Ovary (tissue), 3 donors: ENCODE data around the gene MX1.

Experiments
- POLR2A ChIP-seq: fragments of 450-650 bp; IDR thresholded peaks from one replicate; pipeline ENCODE4 v1.6.1; 2017; ENCODE audit warnings: antibody characterized with exemption, mild to moderate bottlenecking, moderate library complexity
- TF ChIP-seq, protein P1 (sequence below), 3 donors: fragments of 450-650 bp in 2 of 3; fragments of 200-600 bp in 1 of 3; IDR thresholded peaks; one replicate each; pipeline versions ENCODE4 v1.5.1 to v1.8.0; 2016 to 2022; ENCODE audit warnings: antibody characterized with exemption in 3 of 3, mild to moderate bottlenecking in 1 of 3
- donor health status: DM: no; HTN: no; CAD: no.

DNA sequence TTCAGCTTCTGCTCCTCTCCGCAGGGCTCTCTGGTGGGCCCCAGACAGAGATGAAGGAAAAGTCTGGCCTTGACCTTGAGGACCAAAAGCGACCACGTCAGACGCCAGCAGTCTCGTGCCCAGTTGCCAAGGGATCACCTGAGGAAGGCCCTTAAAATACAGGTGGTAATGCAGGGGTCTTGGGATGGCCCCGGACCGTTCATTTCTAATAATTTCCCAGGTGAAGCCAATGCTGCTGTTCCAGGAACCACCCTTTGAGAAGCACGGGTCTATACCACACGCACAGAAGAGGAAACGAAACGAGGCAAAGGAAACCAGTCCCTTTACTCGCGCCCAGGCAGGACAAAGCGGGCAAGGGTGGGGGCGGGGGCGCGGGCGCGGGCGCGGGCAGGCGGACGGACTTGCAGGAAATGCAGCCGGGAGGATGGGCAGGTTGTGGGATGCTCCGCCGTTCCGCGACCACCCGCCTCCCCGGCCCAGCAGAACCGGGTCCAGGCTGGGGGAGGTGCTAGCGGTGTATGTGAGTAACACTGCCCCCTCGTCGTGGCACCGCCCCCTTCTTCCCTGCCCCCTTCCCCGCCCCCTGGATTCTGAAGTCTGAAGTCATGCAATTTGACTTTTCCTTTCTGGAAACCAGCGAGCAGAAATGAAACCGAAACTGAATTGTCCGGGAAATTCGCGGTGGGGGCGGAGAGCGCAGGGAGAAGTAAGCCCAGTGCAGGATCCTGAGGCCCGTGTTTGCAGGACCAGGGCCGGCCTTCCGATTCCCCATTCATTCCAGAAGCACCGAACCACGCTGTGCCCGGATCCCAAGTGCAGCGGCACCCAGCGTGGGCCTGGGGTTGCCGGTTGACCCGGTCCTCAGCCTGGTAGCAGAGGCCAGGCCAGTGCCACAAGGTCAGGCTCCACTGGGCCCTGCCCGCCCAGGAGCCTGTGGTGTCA lies 5.8 kb upstream of the MX1 start:
- TF ChIP-seq, protein P1, sequence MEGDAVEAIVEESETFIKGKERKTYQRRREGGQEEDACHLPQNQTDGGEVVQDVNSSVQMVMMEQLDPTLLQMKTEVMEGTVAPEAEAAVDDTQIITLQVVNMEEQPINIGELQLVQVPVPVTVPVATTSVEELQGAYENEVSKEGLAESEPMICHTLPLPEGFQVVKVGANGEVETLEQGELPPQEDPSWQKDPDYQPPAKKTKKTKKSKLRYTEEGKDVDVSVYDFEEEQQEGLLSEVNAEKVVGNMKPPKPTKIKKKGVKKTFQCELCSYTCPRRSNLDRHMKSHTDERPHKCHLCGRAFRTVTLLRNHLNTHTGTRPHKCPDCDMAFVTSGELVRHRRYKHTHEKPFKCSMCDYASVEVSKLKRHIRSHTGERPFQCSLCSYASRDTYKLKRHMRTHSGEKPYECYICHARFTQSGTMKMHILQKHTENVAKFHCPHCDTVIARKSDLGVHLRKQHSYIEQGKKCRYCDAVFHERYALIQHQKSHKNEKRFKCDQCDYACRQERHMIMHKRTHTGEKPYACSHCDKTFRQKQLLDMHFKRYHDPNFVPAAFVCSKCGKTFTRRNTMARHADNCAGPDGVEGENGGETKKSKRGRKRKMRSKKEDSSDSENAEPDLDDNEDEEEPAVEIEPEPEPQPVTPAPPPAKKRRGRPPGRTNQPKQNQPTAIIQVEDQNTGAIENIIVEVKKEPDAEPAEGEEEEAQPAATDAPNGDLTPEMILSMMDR (IDR thresholded peaks at IDR 0.05) = no peak
- TF ChIP-seq POLR2A = no peak
